Fibroblast of lung (primary cell): ENCODE results near the gene APMAP. TPM values are rescaled to one million over a fixed set of nuclear protein-coding genes. Genes with fewer than 3 reads are reported as not detected.

Experiments
- DNase-seq, 2 donors: peaks; one replicate each; pipeline versions ENCODE4 v3.0.0 to v3.0.0-alpha.2; 2010; ENCODE audit warnings: low read depth in 2 of 2
- H2AFZ ChIP-seq: 2 replicates; pipeline ENCODE4 v1.5.1; 2012; ENCODE audit warnings: low read length, control low read depth, inconsistent platforms
- H3K27ac ChIP-seq: 2 replicates; pipeline ENCODE4 v1.5.1; 2011; ENCODE audit warnings: low read length, control low read depth; ENCODE audit not compliant: insufficient read depth
- H3K27me3 ChIP-seq: 2 replicates; pipeline ENCODE4 v1.5.1; 2011; ENCODE audit warnings: mild to moderate bottlenecking, low read length; ENCODE audit not compliant: control insufficient read depth, insufficient read depth
- H3K36me3 ChIP-seq: 2 replicates; pipeline ENCODE4 v1.5.1; 2011; ENCODE audit warnings: low read length; ENCODE audit not compliant: control insufficient read depth, insufficient read depth
- H3K4me1 ChIP-seq: 2 replicates; pipeline ENCODE4 v1.5.1; 2011; ENCODE audit warnings: low read length; ENCODE audit not compliant: control insufficient read depth, insufficient read depth; ENCODE audit errors: extremely low read depth
- H3K4me2 ChIP-seq: 2 replicates; pipeline ENCODE4 v1.5.1; 2011; ENCODE audit warnings: low read length, control low read depth; ENCODE audit not compliant: insufficient read depth; ENCODE audit errors: extremely low read depth
- H3K4me3 ChIP-seq, 4 experiments: fragments of 200-600 bp in 1 of 4; sonication (generic) in 1 of 4; replicated peaks in 1 of 4; 2 replicates each; pipeline ENCODE4 v1.5.1; 2011 to 2016; ENCODE audit warnings: low read length in 4 of 4, low read depth in 3 of 4, mild to moderate bottlenecking in 3 of 4, control low read depth in 2 of 4, inconsistent platforms in 1 of 4, mixed read lengths in 1 of 4; ENCODE audit not compliant: insufficient read depth in 1 of 4; ENCODE audit errors: control extremely low read depth in 1 of 4
- H3K79me2 ChIP-seq: 2 replicates; pipeline ENCODE4 v1.5.1; 2012; ENCODE audit warnings: mild to moderate bottlenecking, low read length, inconsistent platforms; ENCODE audit not compliant: control insufficient read depth, insufficient read depth
- H3K9ac ChIP-seq: 2 replicates; pipeline ENCODE4 v1.5.1; 2011; ENCODE audit warnings: mild to moderate bottlenecking, low read length, control low read depth; ENCODE audit not compliant: insufficient read depth
- H3K9me3 ChIP-seq: 2 replicates; pipeline ENCODE4 v1.5.1; 2012; ENCODE audit warnings: low read depth, low read length; ENCODE audit not compliant: control insufficient read depth, insufficient read depth
- H4K20me1 ChIP-seq: 2 replicates; pipeline ENCODE4 v1.5.1; 2011; ENCODE audit warnings: low read length; ENCODE audit not compliant: control insufficient read depth, insufficient read depth; ENCODE audit errors: extremely low read depth
- CTCF ChIP-seq, 2 donors: IDR thresholded peaks in 1 of 2; conservative IDR thresholded peaks in 1 of 2; 1 replicate in 1 of 2; 2 replicates in 1 of 2; pipeline ENCODE4 v1.5.1; 2011 to 2012; ENCODE audit warnings: low read length in 2 of 2, control low read depth in 1 of 2, inconsistent platforms in 1 of 2, low read depth in 1 of 2, mild to moderate bottlenecking in 1 of 2
- EZH2 ChIP-seq: IDR thresholded peaks from 2 replicates; pipeline ENCODE4 v1.5.1; 2012; ENCODE audit warnings: low read length, control low read depth, mild to moderate bottlenecking; ENCODE audit errors: missing control alignments
- polyA plus RNA-seq, 2 donors: library from polyadenylated mRNA; depleted of rRNA in 1 of 2; stranded (reverse) in 1 of 2; unstranded in 1 of 2; fragments of >200 nt; gene quantifications; 2 replicates each; pipeline ENCODE4 v1.2.1, GENCODE V29; 2011 to 2012; ENCODE audit warnings: missing spikeins in 1 of 2
- total RNA-seq: library from RNA; depleted of rRNA; stranded (reverse); fragments of >200 nt; gene quantifications from 2 replicates; pipeline ENCODE4 v1.2.1, GENCODE V29; 2014

APMAP gene
- total and polyA plus RNA-seq, 2 donors (not counting 1 experiment from before 2014, with no cell fraction given), result 72.5 to 104 TPM

GRCh38 chr20:24962182-24962492 is 30.4 kb downstream of the APMAP start:
- Histone ChIP-seq H3K4me3 (no peak overlapping the region), H3K36me3 (peaks cover 7% of the 10 kb centered on the region), H2AFZ (no peak overlapping the region), H4K20me1 (no peaks in the 10 kb centered on the region), H3K9ac (no peak overlapping the region), H3K27ac (no peak overlapping the region), H3K9me3 (no peaks in the 10 kb centered on the region), H3K4me2 (no peak overlapping the region), H3K27me3 (no peaks in the 10 kb centered on the region), H3K4me1 (no peaks in the 10 kb centered on the region), H3K79me2 (no peaks in the 10 kb centered on the region)
- no peak for TF ChIP-seq EZH2
- DNase-seq, result no peak

GRCh38 chr20:24961384-24962181 is 31.0 kb downstream of the APMAP start:
- no peaks in the 10 kb centered on the region for H3K4me1 ChIP-seq
- no peak overlapping the region for H3K4me2 ChIP-seq
- DNase-seq, result no peak
- no peaks in the 10 kb centered on the region for H3K79me2 ChIP-seq
- no peak overlapping the region for H3K9ac ChIP-seq
- TF ChIP-seq EZH2 (no peak), CTCF (conservative IDR thresholded peaks at IDR 0.05 in 1 of 2, IDR thresholded peaks at IDR 0.05 in 1 of 2; ENCODE audit: low read depth in 1 of 2, low read length in 2 of 2) (no peak)
- H3K4me3 ChIP-seq, result no peak overlapping the region
- no peaks in the 10 kb centered on the region for H3K9me3 ChIP-seq
- H3K36me3 ChIP-seq, result peaks cover 7% of the 10 kb centered on the region
- H4K20me1 ChIP-seq, result no peaks in the 10 kb centered on the region
- no peaks in the 10 kb centered on the region for H3K27me3 ChIP-seq
- H2AFZ ChIP-seq, result no peak overlapping the region
- H3K27ac ChIP-seq, result no peak overlapping the region

GRCh38 chr20:24960861-24961260 is 31.7 kb downstream of the APMAP start:
- H3K79me2 ChIP-seq, result no peaks in the 10 kb centered on the region
- TF ChIP-seq EZH2 (no peak), CTCF (conservative IDR thresholded peaks at IDR 0.05 in 1 of 2, IDR thresholded peaks at IDR 0.05 in 1 of 2; ENCODE audit: low read depth in 1 of 2, low read length in 2 of 2) (no peak)
- H3K4me1 ChIP-seq, result no peaks in the 10 kb centered on the region
- H4K20me1 ChIP-seq, result no peaks in the 10 kb centered on the region
- peaks cover 7% of the 10 kb centered on the region for H3K36me3 ChIP-seq
- H3K27me3 ChIP-seq, result no peaks in the 10 kb centered on the region
- no peak for DNase-seq
- H2AFZ ChIP-seq, result no peak overlapping the region
- H3K9ac ChIP-seq, result no peak overlapping the region
- H3K9me3 ChIP-seq, result no peaks in the 10 kb centered on the region
- no peak overlapping the region for H3K4me2 ChIP-seq
- no peak overlapping the region for H3K27ac ChIP-seq
- no peak overlapping the region for H3K4me3 ChIP-seq
